ENCODE data around the gene OPCML. TPM values are rescaled to one million over a fixed set of nuclear protein-coding genes. Genes with fewer than 3 reads are reported as not detected.
A peak's percentile ranks its signal among the peaks of the same experiment; 100 is the strongest.

OPCML gene
- total RNA-seq, 1 donor from 2014 or later, result 0.61 TPM

DNA sequence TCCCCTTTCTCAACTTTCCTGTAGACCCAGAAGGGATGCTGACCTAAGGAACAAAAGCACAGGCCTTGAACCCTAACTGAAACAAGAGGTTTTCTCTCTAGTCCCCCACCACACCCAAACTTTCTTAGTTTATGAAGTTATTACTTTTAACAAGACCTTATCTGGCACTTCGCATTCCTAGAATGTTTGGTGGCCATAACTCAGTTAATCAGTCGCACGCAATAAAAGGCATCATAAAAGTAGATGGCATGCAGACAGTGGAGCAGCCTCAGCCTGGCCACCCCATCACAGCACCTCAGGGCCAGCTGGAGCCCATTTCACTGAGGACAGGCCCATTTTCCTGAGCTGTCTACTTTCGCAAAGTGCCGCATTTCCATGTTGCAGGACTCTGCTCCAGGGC is 301.9 kb downstream of the OPCML start:
- H3K27me3 Mint-ChIP-seq (ENCODE audit: unreplicated experiment), result no peaks in the 10 kb centered on the region
- no peak for DNase-seq
- TF ChIP-seq, protein P1, sequence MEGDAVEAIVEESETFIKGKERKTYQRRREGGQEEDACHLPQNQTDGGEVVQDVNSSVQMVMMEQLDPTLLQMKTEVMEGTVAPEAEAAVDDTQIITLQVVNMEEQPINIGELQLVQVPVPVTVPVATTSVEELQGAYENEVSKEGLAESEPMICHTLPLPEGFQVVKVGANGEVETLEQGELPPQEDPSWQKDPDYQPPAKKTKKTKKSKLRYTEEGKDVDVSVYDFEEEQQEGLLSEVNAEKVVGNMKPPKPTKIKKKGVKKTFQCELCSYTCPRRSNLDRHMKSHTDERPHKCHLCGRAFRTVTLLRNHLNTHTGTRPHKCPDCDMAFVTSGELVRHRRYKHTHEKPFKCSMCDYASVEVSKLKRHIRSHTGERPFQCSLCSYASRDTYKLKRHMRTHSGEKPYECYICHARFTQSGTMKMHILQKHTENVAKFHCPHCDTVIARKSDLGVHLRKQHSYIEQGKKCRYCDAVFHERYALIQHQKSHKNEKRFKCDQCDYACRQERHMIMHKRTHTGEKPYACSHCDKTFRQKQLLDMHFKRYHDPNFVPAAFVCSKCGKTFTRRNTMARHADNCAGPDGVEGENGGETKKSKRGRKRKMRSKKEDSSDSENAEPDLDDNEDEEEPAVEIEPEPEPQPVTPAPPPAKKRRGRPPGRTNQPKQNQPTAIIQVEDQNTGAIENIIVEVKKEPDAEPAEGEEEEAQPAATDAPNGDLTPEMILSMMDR (IDR thresholded peaks at IDR 0.05; ENCODE audit: partially characterized antibody, unreplicated experiment), result no peak
- H3K4me3 Mint-ChIP-seq (ENCODE audit: unreplicated experiment), result no peak overlapping the region
- H3K27ac Mint-ChIP-seq (ENCODE audit: unreplicated experiment), result peak overlapping the region; percentile 22
- peaks cover 2% of the 10 kb centered on the region for H3K9me3 Mint-ChIP-seq (ENCODE audit: unreplicated experiment)
- H3K4me1 Mint-ChIP-seq (ENCODE audit: low read depth, unreplicated experiment), result peaks cover 63% of the 10 kb centered on the region
- H3K36me3 Mint-ChIP-seq (ENCODE audit: unreplicated experiment), result peaks cover 6% of the 10 kb centered on the region

DNA sequence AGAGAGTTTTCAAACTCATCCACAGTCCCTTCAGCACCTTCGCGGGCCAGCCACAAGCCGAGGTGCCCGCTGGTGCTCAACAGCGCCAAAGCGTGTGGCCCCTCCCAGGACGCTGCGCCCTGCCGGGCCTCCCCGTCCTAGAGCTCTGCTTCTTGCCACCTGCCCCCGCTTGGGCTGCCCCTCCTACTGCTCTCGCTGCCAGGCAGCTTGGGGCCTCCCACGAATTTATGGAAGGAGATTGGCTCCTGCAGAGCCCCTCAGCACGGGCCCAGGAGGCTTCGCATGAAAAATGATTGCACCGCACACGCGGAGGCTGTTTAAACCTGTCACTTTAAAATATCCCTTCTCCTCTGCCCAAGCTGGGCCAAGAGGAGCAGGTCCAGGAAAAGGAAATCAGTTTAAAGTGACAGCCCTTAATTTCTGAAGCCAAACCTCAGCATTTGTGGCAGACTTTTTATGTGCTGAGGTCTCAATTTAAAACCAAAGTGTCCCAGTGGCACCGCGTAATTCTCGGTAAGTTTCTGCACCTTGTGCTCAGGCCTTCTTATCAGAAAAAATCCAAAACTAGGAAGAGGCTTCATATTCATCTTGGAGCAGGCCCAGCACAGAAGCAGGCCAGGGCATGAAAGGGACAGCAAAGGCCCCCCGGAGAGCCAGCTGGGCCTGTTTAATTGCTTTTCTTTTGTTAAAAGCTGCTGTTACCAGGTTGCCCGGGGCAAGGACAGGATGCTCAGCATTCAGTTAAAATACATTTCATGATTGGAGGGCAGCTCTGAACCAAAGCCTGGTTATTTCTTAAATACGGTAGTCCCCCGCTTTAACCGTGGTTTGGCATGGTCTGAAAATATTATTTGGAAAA is 303.6 kb downstream of the OPCML start:
- TF ChIP-seq, protein P1 (IDR thresholded peaks at IDR 0.05; ENCODE audit: partially characterized antibody, unreplicated experiment), result no peak
- peak overlapping the region; percentile 93 for H3K27ac Mint-ChIP-seq (ENCODE audit: unreplicated experiment)
- DNase-seq, result peak; percentile 67
- H3K36me3 Mint-ChIP-seq (ENCODE audit: unreplicated experiment), result peaks cover 9% of the 10 kb centered on the region
- H3K4me3 Mint-ChIP-seq (ENCODE audit: unreplicated experiment), result peak overlapping the region; percentile 67
- peaks cover 2% of the 10 kb centered on the region for H3K27me3 Mint-ChIP-seq (ENCODE audit: unreplicated experiment)
- H3K4me1 Mint-ChIP-seq (ENCODE audit: low read depth, unreplicated experiment), result peaks cover 55% of the 10 kb centered on the region
- H3K9me3 Mint-ChIP-seq (ENCODE audit: unreplicated experiment), result peaks cover 2% of the 10 kb centered on the region

DNA sequence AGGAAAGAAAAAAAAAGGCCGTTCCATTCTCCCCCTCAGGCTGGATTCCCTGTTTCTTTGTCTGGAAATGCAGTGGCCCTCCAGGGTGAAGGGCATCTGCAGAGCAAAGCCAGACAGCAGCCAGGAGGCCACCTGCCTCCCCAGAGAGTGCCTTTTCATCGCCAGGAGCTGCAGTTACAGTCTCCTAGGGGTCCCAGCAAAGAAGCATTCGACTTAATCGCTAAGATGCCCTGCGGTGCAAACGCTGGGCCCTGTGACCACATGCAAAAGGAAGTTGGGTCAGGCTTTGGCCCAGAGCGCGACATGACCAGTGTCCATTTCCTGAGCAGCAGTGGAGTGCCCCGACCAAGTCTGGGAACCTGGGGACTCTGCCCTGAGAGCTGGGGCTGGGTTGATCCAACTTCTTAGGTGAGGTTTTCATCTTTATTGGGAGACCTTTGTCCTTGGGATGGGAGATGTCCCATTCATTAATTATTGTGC is 304.6 kb downstream of the OPCML start:
- DNase-seq, result peak; percentile 37
- Mint-ChIP-seq H3K27me3 (ENCODE audit: unreplicated experiment) (peaks cover 2% of the 10 kb centered on the region), H3K36me3 (ENCODE audit: unreplicated experiment) (peaks cover 8% of the 10 kb centered on the region), H3K4me3 (ENCODE audit: unreplicated experiment) (peak overlapping the region; percentile 25), H3K9me3 (ENCODE audit: unreplicated experiment) (peaks cover 2% of the 10 kb centered on the region), H3K27ac (ENCODE audit: unreplicated experiment) (peak overlapping the region; percentile 93), H3K4me1 (ENCODE audit: low read depth, unreplicated experiment) (peaks cover 56% of the 10 kb centered on the region)
- TF ChIP-seq, protein P1 (IDR thresholded peaks at IDR 0.05; ENCODE audit: partially characterized antibody, unreplicated experiment), result no peak

DNA sequence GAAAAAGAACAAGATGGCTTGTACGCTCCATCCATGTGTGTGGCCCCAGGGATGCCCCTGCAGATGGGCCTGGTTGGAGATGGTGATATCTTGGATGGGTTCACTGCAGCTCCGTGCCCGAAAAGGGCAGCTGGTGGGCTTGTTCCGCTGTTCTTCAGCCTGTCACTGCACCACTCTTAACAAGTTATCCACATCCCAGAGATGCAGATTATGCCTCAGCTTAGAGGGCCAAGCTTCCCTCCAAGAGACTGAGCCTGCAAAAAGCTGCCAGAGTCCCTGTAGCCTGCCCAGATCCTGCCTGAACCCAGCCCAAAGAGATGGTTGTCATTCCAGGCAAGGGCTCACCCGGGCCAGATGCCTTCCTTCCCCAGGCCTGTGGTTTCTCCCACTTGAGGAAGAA is 308.0 kb downstream of the OPCML start:
- Mint-ChIP-seq H3K9me3 (ENCODE audit: unreplicated experiment) (peaks cover 7% of the 10 kb centered on the region), H3K4me3 (ENCODE audit: unreplicated experiment) (no peak overlapping the region), H3K27ac (ENCODE audit: unreplicated experiment) (no peak overlapping the region), H3K4me1 (ENCODE audit: low read depth, unreplicated experiment) (peaks cover 29% of the 10 kb centered on the region), H3K36me3 (ENCODE audit: unreplicated experiment) (peaks cover 4% of the 10 kb centered on the region), H3K27me3 (ENCODE audit: unreplicated experiment) (peaks cover 2% of the 10 kb centered on the region)
- DNase-seq, result no peak
- TF ChIP-seq, protein P1 (IDR thresholded peaks at IDR 0.05; ENCODE audit: partially characterized antibody, unreplicated experiment), result no peak
